Aorta (tissue), 5 donors: Measurements from ENCODE around the gene ZNF425. TPM values are rescaled to one million over a fixed set of nuclear protein-coding genes. Genes with fewer than 3 reads are reported as not detected.
A peak's percentile ranks its signal among the peaks of the same experiment; 100 is the strongest.

Experiments
- ATAC-seq: fragments of 200-7000 bp; cut with Tn5 transposase; one replicate; pipeline ENCODE4 v1.9.1; 2022; ENCODE audit warnings: moderate library complexity; ENCODE audit not compliant: low FRiP score
- DNase-seq, 2 donors: peaks; one replicate each; pipeline ENCODE4 v3.0.0-alpha.2; 2020
- H3K27ac ChIP-seq, 2 donors: one replicate each; pipeline ENCODE4 v1.5.1; 2013; ENCODE audit warnings: low read length in 2 of 2, mild to moderate bottlenecking in 2 of 2, moderate library complexity in 2 of 2, control low read depth in 1 of 2, inconsistent platforms in 1 of 2, low read depth in 1 of 2
- H3K27me3 ChIP-seq, 2 donors: one replicate each; pipeline ENCODE4 v1.6.1; 2013; ENCODE audit warnings: control low read depth in 1 of 2, low read length in 1 of 2, mild to moderate bottlenecking in 1 of 2, moderate library complexity in 1 of 2; ENCODE audit not compliant: insufficient read depth in 2 of 2, control insufficient read depth in 1 of 2
- H3K36me3 ChIP-seq, 2 donors: one replicate each; pipeline ENCODE4 v1.6.1; 2013; ENCODE audit warnings: control low read depth in 1 of 2, low read length in 1 of 2, mild to moderate bottlenecking in 1 of 2; ENCODE audit not compliant: insufficient read depth in 2 of 2, control insufficient read depth in 1 of 2
- H3K4me1 ChIP-seq, 2 donors: one replicate each; pipeline ENCODE4 v1.6.1; 2013; ENCODE audit warnings: low read length in 2 of 2, control low read depth in 1 of 2, mild to moderate bottlenecking in 1 of 2, moderate library complexity in 1 of 2; ENCODE audit not compliant: insufficient read depth in 2 of 2, control insufficient read depth in 1 of 2
- H3K4me3 ChIP-seq, 2 donors: one replicate each; pipeline ENCODE4 v1.5.1; 2013; ENCODE audit warnings: low read length in 2 of 2, control low read depth in 1 of 2, mild to moderate bottlenecking in 1 of 2
- H3K9me3 ChIP-seq: one replicate; pipeline ENCODE4 v1.6.1; 2013; ENCODE audit warnings: mild to moderate bottlenecking, low read length; ENCODE audit not compliant: control insufficient read depth
- WGBS, 2 donors: extraction: QIAGEN DNeasy Blood & Tissue Kit; methylation state at CpG; one replicate each; pipeline ENCODE4 v1.1.7; 2013; 5-methylcytosine and 5-hydroxymethylcytosine counted together
- intact Hi-C, 2 donors: fragments of 100-400 bp; cut with DNase I; formaldehyde crosslinking; loops; one replicate each; pipeline versions ENCODE4 v1.14.2 to v1.15.0; 2022
- long read RNA-seq, 2 donors: library from polyadenylated mRNA; unstranded; transcript quantifications; one replicate each; pipeline ENCODE4 v2.0.0, GENCODE V29; 2020 to 2021
- polyA plus RNA-seq, 2 donors: library from polyadenylated mRNA; stranded (reverse); fragments of 200-250 nt; gene quantifications; one replicate each; pipeline ENCODE4 v1.2.3, GENCODE V29; 2013
- total RNA-seq, 2 donors: library from RNA; stranded (reverse); fragmentation: NEBNext Ultra II Directional; extraction: Animal tissue kit (Norgen Biotek cat#: 25700); gene quantifications; one replicate each; pipeline ENCODE4 v1.2.1, GENCODE V29; 2021
- donor health status: healthy with polysubstance abuse.
- donor health status: Bipolar disorder and iron deficiency.
- donor health status: DM: no; HTN: no; CAD: no.
- donor health status: DM: no; HTN: no; CAD: no.
- donor health status: DM: yes; HTN: yes; CAD: no.

Gene ZNF425, protein sequence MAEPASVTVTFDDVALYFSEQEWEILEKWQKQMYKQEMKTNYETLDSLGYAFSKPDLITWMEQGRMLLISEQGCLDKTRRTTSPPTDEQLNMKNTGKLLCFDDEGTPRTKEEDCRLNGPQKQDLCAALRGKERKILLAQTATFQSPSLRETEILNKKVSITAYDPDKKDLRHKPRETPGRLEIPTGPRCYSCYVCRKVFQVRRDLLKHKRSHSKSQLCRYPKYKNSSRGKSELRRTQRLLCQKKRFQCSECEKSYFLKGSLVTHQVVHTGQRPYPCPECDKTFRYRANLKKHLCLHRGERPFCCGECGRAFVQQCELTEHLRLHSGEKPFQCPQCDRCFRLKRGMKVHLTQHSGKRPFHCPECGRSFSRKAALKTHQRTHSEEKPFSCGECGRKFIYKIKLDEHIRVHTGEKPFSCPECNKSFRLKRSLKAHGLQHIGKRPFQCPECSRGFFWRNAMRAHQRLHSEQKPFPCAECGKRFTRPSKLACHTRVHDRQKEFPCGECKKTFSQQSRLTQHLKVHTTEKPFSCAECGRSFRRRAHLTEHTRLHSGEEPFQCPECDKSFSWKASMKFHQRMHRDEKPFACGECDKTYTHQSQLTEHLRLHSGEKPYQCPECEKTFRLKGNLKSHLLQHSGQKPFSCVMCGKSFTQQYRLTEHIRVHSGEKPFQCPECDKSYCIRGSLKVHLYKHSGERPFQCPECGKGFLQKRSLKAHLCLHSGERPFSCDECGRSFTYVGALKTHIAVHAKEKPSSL
- total RNA-seq (1 to 10 TPM; 1.0 to 1.3 TPM), polyA plus RNA-seq (1 to 10 TPM; 1.9 to 2.1 TPM)
- long read RNA-seq, donor 1, partial matches to known transcripts, result 0 of 5 reads
- long read RNA-seq, donor 1, other reads (novel, unspliced or antisense), result 1 of 5 reads
- long read RNA-seq, donor 2, partial matches to known transcripts, result 0 of 4 reads
- long read RNA-seq, donor 2, other reads (novel, unspliced or antisense), result 3 of 4 reads

DNA sequence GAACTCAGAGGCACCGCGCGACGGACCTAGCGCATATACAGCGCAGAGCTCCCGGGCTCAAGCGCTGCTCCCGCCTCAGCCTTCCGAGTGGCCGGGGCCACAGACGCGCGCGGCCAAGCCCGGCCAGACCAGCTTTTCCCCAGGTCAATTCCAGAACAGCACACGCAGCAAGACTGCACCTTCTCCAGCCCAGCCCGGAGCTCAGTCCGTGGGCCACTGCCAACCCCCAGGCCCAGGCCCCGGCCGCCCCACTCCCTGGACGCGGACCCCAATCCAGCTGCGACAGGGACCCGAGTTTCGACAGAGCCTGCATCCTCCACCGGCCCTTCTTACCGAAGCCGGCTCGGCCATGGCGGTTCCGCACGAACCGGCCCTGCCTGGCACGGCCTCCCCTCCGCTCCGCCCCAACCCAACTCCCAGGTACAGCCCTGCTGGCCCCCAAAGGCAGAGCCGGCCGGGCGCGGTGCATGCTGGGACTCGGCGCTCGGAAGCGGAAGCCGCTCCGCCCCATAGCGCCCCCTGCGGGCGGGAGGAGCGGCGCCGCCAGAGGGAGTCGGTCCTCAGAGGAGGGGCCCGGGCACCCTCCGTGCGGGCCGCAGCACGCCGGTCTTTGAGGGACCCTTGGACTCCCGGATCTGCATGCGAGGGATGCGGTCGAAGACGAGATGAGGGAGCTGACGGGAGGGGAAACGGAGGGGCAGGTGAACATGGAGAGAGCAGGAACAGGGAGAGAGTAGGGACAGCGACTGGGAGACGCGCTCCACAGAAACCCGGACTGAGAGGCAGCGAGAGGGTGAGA is at the start of gene ZNF425:
Gene ZNF425 (minus strand): TSS at position 462 of the 799 bp plus-strand sequence. CDS start 111 bp downstream, at position 351.
- peak within 1 kb of the TSS; percentile 62 to 70 for H3K27ac ChIP-seq
- DNase-seq (peak; percentile 95 to 98), ATAC-seq (peak; percentile 99)
- H3K9me3 ChIP-seq, result no peaks in the 10 kb centered on the region
- no peaks in the 10 kb centered on the region for H3K4me1 ChIP-seq
- intact Hi-C loops, result loop anchor here in 1 of 2 donors (1.0 kb wide), 2 partner anchors 35 to 98 kb away; partner anchors contain the start of gene PDIA4
- peak within 1 kb of the TSS; percentile 71 to 74 for H3K4me3 ChIP-seq
- H3K27me3 ChIP-seq, result no peaks in the 10 kb centered on the region
- H3K36me3 ChIP-seq, result no peaks in the 10 kb centered on the region
- 1% methylated on average over 71 to 72 of the region's 72 CpGs for WGBS, 2 donors

GRCh38 chr7:149175150-149175549 is 49.0 kb upstream of the ZNF425 start:
- WGBS, 2 donors, result 91 to 92% methylated on average over 2 of the region's 2 CpGs
- intact Hi-C loops, result no loop called here

GRCh38 chr7:149172534-149172920 is 46.4 kb upstream of the ZNF425 start:
- no peak for DNase-seq
- WGBS, 2 donors, result 93 to 94% methylated on average over 1 of the region's 1 CpG
- Histone ChIP-seq H3K27me3 (no peaks in the 10 kb centered on the region), H3K4me3 (no peak overlapping the region), H3K4me1 (no peaks in the 10 kb centered on the region), H3K36me3 (peaks cover 0 to 4% of the 10 kb centered on the region in 2 donors), H3K27ac (no peak overlapping the region), H3K9me3 (no peaks in the 10 kb centered on the region)
- ATAC-seq, result no peak
- intact Hi-C loops, result no loop called here

More at GRCh38 chr7:149175150-149175549, 49.0 kb upstream of the ZNF425 start:
- H3K4me3 ChIP-seq, result no peak overlapping the region
- H3K27me3 ChIP-seq, result no peaks in the 10 kb centered on the region
- peaks cover 5 to 11% of the 10 kb centered on the region in 2 donors for H3K36me3 ChIP-seq
- H3K4me1 ChIP-seq, result no peaks in the 10 kb centered on the region
- DNase-seq, result no peak
- H3K9me3 ChIP-seq, result no peaks in the 10 kb centered on the region
- no peak overlapping the region for H3K27ac ChIP-seq
- ATAC-seq, result no peak

- ATAC-seq (no peak), DNase-seq (no peak)
- Histone ChIP-seq H3K4me1 (no peaks in the 10 kb centered on the region), H3K36me3 (peaks cover 0 to 4% of the 10 kb centered on the region in 2 donors), H3K27ac (no peak overlapping the region), H3K9me3 (no peaks in the 10 kb centered on the region), H3K4me3 (no peak overlapping the region), H3K27me3 (no peaks in the 10 kb centered on the region)
- 84 to 88% methylated on average over 9 of the region's 9 CpGs for WGBS, 2 donors
- intact Hi-C loops, result no loop called here
Measured at GRCh38 chr7:149171892-149172533, 45.9 kb upstream of the ZNF425 start.

DNA sequence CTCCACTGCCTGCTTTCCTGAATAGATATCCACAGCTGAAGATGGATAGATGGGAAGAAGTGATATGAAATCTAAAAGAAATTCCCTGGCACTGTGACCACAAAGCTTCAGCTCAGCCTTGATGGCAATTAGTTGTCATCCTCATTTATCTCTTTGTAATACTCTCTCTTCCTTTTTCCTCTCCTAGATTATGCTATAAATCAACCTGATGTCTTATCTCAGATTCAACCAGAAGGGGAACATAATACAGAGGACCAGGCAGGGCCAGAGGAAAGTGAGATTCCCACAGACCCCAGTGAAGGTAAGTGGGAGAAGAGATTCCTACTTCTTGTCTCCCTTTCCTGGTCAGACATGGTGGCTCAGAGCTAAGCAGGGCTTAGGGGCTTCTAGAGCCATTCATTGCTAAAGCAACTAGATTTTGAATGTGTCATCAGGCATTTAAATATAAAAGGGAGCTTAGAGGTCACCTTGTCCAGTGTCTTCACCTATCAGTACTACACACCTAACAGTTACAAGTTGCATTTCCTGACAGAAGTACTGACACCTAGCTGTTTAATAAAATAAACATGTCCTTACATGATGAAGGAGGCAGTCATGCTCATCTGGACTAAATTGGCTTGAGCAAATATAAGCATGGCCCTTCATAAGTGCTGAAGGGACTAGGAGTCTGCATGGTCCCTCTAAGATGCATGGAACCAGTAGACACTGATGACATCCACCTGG is 40.7 kb upstream of the ZNF425 start:
- H3K4me1 ChIP-seq, result no peaks in the 10 kb centered on the region
- no peaks in the 10 kb centered on the region for H3K9me3 ChIP-seq
- H3K4me3 ChIP-seq, result no peak overlapping the region
- no peaks in the 10 kb centered on the region for H3K27me3 ChIP-seq
- peaks cover 0 to 11% of the 10 kb centered on the region in 2 donors for H3K36me3 ChIP-seq
- H3K27ac ChIP-seq, result no peak overlapping the region
- DNase-seq, result no peak
- intact Hi-C loops, result no loop called here
- ATAC-seq, result no peak

- no peaks in the 10 kb centered on the region for H3K9me3 ChIP-seq
- intact Hi-C loops, result no loop called here
- H3K27me3 ChIP-seq, result no peaks in the 10 kb centered on the region
- 74 to 77% methylated on average over 1 of the region's 1 CpG for WGBS, 2 donors
- H3K4me1 ChIP-seq, result no peaks in the 10 kb centered on the region
- H3K36me3 ChIP-seq, result peaks cover 0 to 10% of the 10 kb centered on the region in 2 donors
- DNase-seq (no peak), ATAC-seq (no peak)
- H3K4me3 ChIP-seq, result no peak overlapping the region
- no peak overlapping the region for H3K27ac ChIP-seq
Measured at GRCh38 chr7:149166142-149166541, 40.0 kb upstream of the ZNF425 start.

DNA sequence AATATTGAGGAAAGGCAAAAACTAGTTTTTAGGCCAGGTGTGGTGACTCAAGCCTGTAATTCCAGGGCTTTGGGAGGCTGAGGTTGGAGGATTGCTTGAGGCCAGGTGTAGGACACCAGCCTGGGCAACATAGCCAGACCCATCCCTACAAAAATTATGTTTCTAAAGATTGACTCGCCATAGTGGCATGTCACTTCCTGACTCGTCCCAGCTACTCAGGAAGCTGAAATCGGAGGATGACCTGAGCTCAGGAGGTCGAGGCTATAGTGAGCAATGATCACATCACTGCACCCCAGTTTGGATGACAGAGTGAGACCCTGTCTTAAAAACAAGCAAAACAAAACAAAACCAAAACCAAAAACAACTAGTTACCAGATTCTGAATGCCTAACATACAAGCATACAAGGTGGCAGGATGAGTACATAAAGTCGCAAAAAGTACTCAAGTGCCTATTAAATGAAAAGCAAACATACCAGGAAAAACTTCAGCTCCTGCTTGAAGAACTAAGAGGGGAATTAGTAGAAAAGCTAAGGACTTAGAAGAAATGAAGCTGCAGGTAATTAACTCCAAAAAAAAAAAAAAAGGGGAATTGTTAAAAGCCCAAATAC is 35.2 kb upstream of the ZNF425 start:
- intact Hi-C loops, result no loop called here
- ATAC-seq, result no peak
- WGBS, 2 donors, result 74 to 76% methylated on average over 5 of the region's 5 CpGs

More for the DNA sequence above, 35.2 kb upstream of the ZNF425 start:
- peaks cover 0 to 6% of the 10 kb centered on the region in 2 donors for H3K36me3 ChIP-seq
- H3K4me1 ChIP-seq, result no peaks in the 10 kb centered on the region
- H3K27ac ChIP-seq, result no peak overlapping the region
- H3K4me3 ChIP-seq, result no peak overlapping the region
- H3K9me3 ChIP-seq, result no peaks in the 10 kb centered on the region
- no peak for DNase-seq
- H3K27me3 ChIP-seq, result no peaks in the 10 kb centered on the region
